ENCODE results near the gene ITPRID2.

GRCh38 chr2:181847198-181847556 lies 44.4 kb upstream of the ITPRID2 start:
- TF ChIP-seq CTCF (IDR thresholded peaks at IDR 0.05 in 2 of 3, conservative IDR thresholded peaks at IDR 0.05 in 1 of 3; ENCODE audit: control insufficient read depth in 2 of 3, extremely low read depth in 1 of 3, insufficient read depth in 1 of 3, low read depth in 3 of 3, low read length in 3 of 3) (no peak), POLR2A (IDR thresholded peaks at IDR 0.05; ENCODE audit: low read depth, low read length) (no peak), SIX5 (IDR thresholded peaks at IDR 0.05; ENCODE audit: low read depth, low read length, severe bottlenecking) (no peak), BMI1 (IDR thresholded peaks at IDR 0.05; ENCODE audit: borderline replicate concordance) (no peak), ASH2L (IDR thresholded peaks at IDR 0.05; ENCODE audit: borderline replicate concordance, low read depth) (no peak), MTA2 (IDR thresholded peaks at IDR 0.05; ENCODE audit: low read depth) (no peak), NFXL1 (IDR thresholded peaks at IDR 0.05; ENCODE audit: borderline replicate concordance) (no peak), EZH2 (IDR thresholded peaks at IDR 0.05; ENCODE audit: borderline replicate concordance, control insufficient read depth, low read depth, low read length) (no peak), CHD1 (IDR thresholded peaks at IDR 0.05; ENCODE audit: low read depth, low read length) (no peak), POLR2AphosphoS5 (IDR thresholded peaks at IDR 0.05; ENCODE audit: low read length) (no peak), BCL11A (IDR thresholded peaks at IDR 0.05; ENCODE audit: low read depth, low read length) (no peak), CHD2 (IDR thresholded peaks at IDR 0.05; ENCODE audit: borderline replicate concordance, low read depth, low read length) (no peak), TBL1XR1 (IDR thresholded peaks at IDR 0.05; ENCODE audit: low read depth, low read length) (no peak)
